Measurements from ENCODE around the gene DDI1.
"Not testable (repeated sequence)": the region's sequence is repeated elsewhere in the genome, so short reads cannot be mapped to it uniquely, and the experiment has no call there.

The DDI1 gene

GRCh38 chr11:104036995-104037394 is 555 bp downstream of the DDI1 start:
- DNase-seq, result no peak
- H3K27ac ChIP-seq (ENCODE audit: insufficient read depth, low read length, poor library complexity, severe bottlenecking), result no peak overlapping the region
- H3K36me3 ChIP-seq (ENCODE audit: control insufficient read depth, insufficient read depth, low read length), result no peaks in the 10 kb centered on the region
- H3K4me1 ChIP-seq (ENCODE audit: control insufficient read depth, insufficient read depth, low read length, poor library complexity, severe bottlenecking), result no peaks in the 10 kb centered on the region
- H3K4me3 ChIP-seq (ENCODE audit: insufficient read depth, low read depth, low read length, poor library complexity, severe bottlenecking), result no peak overlapping the region
- H3K9me3 ChIP-seq (ENCODE audit: control insufficient read depth, low read length), result no peaks in the 10 kb centered on the region
- no peaks in the 10 kb centered on the region for H3K27me3 ChIP-seq (replicated peaks; ENCODE audit: control insufficient read depth, insufficient read depth, low read length, poor library complexity, severe bottlenecking)

- Histone ChIP-seq H3K36me3 (ENCODE audit: control insufficient read depth, insufficient read depth, low read length) (no peaks in the 10 kb centered on the region), H3K27me3 (replicated peaks; ENCODE audit: control insufficient read depth, insufficient read depth, low read length, poor library complexity, severe bottlenecking) (no peaks in the 10 kb centered on the region), H3K4me3 (ENCODE audit: insufficient read depth, low read depth, low read length, poor library complexity, severe bottlenecking) (no peak overlapping the region), H3K4me1 (ENCODE audit: control insufficient read depth, insufficient read depth, low read length, poor library complexity, severe bottlenecking) (no peaks in the 10 kb centered on the region), H3K27ac (ENCODE audit: insufficient read depth, low read length, poor library complexity, severe bottlenecking) (no peak overlapping the region), H3K9me3 (ENCODE audit: control insufficient read depth, low read length) (no peaks in the 10 kb centered on the region)
- no peak for DNase-seq
Observed at GRCh38 chr11:104041792-104042191, 5.4 kb downstream of the DDI1 start.

GRCh38 chr11:104043142-104043541 is 6.7 kb downstream of the DDI1 start:
- no peak for DNase-seq
- Histone ChIP-seq H3K4me3 (ENCODE audit: insufficient read depth, low read depth, low read length, poor library complexity, severe bottlenecking) (no peak overlapping the region), H3K27me3 (replicated peaks; ENCODE audit: control insufficient read depth, insufficient read depth, low read length, poor library complexity, severe bottlenecking) (no peaks in the 10 kb centered on the region), H3K27ac (ENCODE audit: insufficient read depth, low read length, poor library complexity, severe bottlenecking) (no peak overlapping the region), H3K9me3 (ENCODE audit: control insufficient read depth, low read length) (no peaks in the 10 kb centered on the region), H3K4me1 (ENCODE audit: control insufficient read depth, insufficient read depth, low read length, poor library complexity, severe bottlenecking) (no peaks in the 10 kb centered on the region), H3K36me3 (ENCODE audit: control insufficient read depth, insufficient read depth, low read length) (no peaks in the 10 kb centered on the region)

GRCh38 chr11:104043678-104044239 is 7.3 kb downstream of the DDI1 start:
- DNase-seq, result no peak
- H3K36me3 ChIP-seq (ENCODE audit: control insufficient read depth, insufficient read depth, low read length), result no peaks in the 10 kb centered on the region
- H3K27ac ChIP-seq (ENCODE audit: insufficient read depth, low read length, poor library complexity, severe bottlenecking), result no peak overlapping the region
- no peak overlapping the region for H3K4me3 ChIP-seq (ENCODE audit: insufficient read depth, low read depth, low read length, poor library complexity, severe bottlenecking)
- H3K9me3 ChIP-seq (ENCODE audit: control insufficient read depth, low read length), result no peaks in the 10 kb centered on the region
- no peaks in the 10 kb centered on the region for H3K27me3 ChIP-seq (replicated peaks; ENCODE audit: control insufficient read depth, insufficient read depth, low read length, poor library complexity, severe bottlenecking)
- no peaks in the 10 kb centered on the region for H3K4me1 ChIP-seq (ENCODE audit: control insufficient read depth, insufficient read depth, low read length, poor library complexity, severe bottlenecking)

- Histone ChIP-seq H3K36me3 (ENCODE audit: control insufficient read depth, insufficient read depth, low read length) (no peaks in the 10 kb centered on the region), H3K4me1 (ENCODE audit: control insufficient read depth, insufficient read depth, low read length, poor library complexity, severe bottlenecking) (no peaks in the 10 kb centered on the region), H3K27ac (ENCODE audit: insufficient read depth, low read length, poor library complexity, severe bottlenecking) (no peak overlapping the region), H3K4me3 (ENCODE audit: insufficient read depth, low read depth, low read length, poor library complexity, severe bottlenecking) (no peak overlapping the region), H3K9me3 (ENCODE audit: control insufficient read depth, low read length) (no peaks in the 10 kb centered on the region), H3K27me3 (replicated peaks; ENCODE audit: control insufficient read depth, insufficient read depth, low read length, poor library complexity, severe bottlenecking) (no peaks in the 10 kb centered on the region)
- DNase-seq, result no peak
Observed at GRCh38 chr11:104046331-104046730, 9.9 kb downstream of the DDI1 start.

- not testable (repeated sequence) for H3K9me3 ChIP-seq (ENCODE audit: control insufficient read depth, low read length); DNase-seq; H3K27me3 ChIP-seq (replicated peaks; ENCODE audit: control insufficient read depth, insufficient read depth, low read length, poor library complexity, severe bottlenecking); H3K4me3 ChIP-seq (ENCODE audit: insufficient read depth, low read depth, low read length, poor library complexity, severe bottlenecking); H3K4me1 ChIP-seq (ENCODE audit: control insufficient read depth, insufficient read depth, low read length, poor library complexity, severe bottlenecking); H3K36me3 ChIP-seq (ENCODE audit: control insufficient read depth, insufficient read depth, low read length); H3K27ac ChIP-seq (ENCODE audit: insufficient read depth, low read length, poor library complexity, severe bottlenecking)
Observed at GRCh38 chr11:104046858-104047257, 10.4 kb downstream of the DDI1 start.

GRCh38 chr11:104049116-104049515 is 12.7 kb downstream of the DDI1 start:
- H3K4me3 ChIP-seq (ENCODE audit: insufficient read depth, low read depth, low read length, poor library complexity, severe bottlenecking), result no peak overlapping the region
- H3K27ac ChIP-seq (ENCODE audit: insufficient read depth, low read length, poor library complexity, severe bottlenecking), result no peak overlapping the region
- no peaks in the 10 kb centered on the region for H3K9me3 ChIP-seq (ENCODE audit: control insufficient read depth, low read length)
- no peak for DNase-seq
- no peaks in the 10 kb centered on the region for H3K27me3 ChIP-seq (replicated peaks; ENCODE audit: control insufficient read depth, insufficient read depth, low read length, poor library complexity, severe bottlenecking)
- H3K36me3 ChIP-seq (ENCODE audit: control insufficient read depth, insufficient read depth, low read length), result no peaks in the 10 kb centered on the region
- H3K4me1 ChIP-seq (ENCODE audit: control insufficient read depth, insufficient read depth, low read length, poor library complexity, severe bottlenecking), result no peaks in the 10 kb centered on the region

GRCh38 chr11:104051778-104052177 is 15.3 kb downstream of the DDI1 start:
- no peak overlapping the region for H3K27ac ChIP-seq (ENCODE audit: insufficient read depth, low read length, poor library complexity, severe bottlenecking)
- no peaks in the 10 kb centered on the region for H3K4me1 ChIP-seq (ENCODE audit: control insufficient read depth, insufficient read depth, low read length, poor library complexity, severe bottlenecking)
- no peak overlapping the region for H3K4me3 ChIP-seq (ENCODE audit: insufficient read depth, low read depth, low read length, poor library complexity, severe bottlenecking)
- no peak for DNase-seq
- H3K9me3 ChIP-seq (ENCODE audit: control insufficient read depth, low read length), result no peaks in the 10 kb centered on the region
- no peaks in the 10 kb centered on the region for H3K27me3 ChIP-seq (replicated peaks; ENCODE audit: control insufficient read depth, insufficient read depth, low read length, poor library complexity, severe bottlenecking)
- H3K36me3 ChIP-seq (ENCODE audit: control insufficient read depth, insufficient read depth, low read length), result no peaks in the 10 kb centered on the region

- Histone ChIP-seq H3K27me3 (replicated peaks; ENCODE audit: control insufficient read depth, insufficient read depth, low read length, poor library complexity, severe bottlenecking) (no peaks in the 10 kb centered on the region), H3K4me3 (ENCODE audit: insufficient read depth, low read depth, low read length, poor library complexity, severe bottlenecking) (no peak overlapping the region), H3K9me3 (ENCODE audit: control insufficient read depth, low read length) (no peaks in the 10 kb centered on the region), H3K27ac (ENCODE audit: insufficient read depth, low read length, poor library complexity, severe bottlenecking) (no peak overlapping the region), H3K36me3 (ENCODE audit: control insufficient read depth, insufficient read depth, low read length) (no peaks in the 10 kb centered on the region), H3K4me1 (ENCODE audit: control insufficient read depth, insufficient read depth, low read length, poor library complexity, severe bottlenecking) (no peaks in the 10 kb centered on the region)
- no peak for DNase-seq
Observed at GRCh38 chr11:104053743-104054478, 17.5 kb downstream of the DDI1 start.

- Histone ChIP-seq H3K4me3 (ENCODE audit: insufficient read depth, low read depth, low read length, poor library complexity, severe bottlenecking) (no peak overlapping the region), H3K27ac (ENCODE audit: insufficient read depth, low read length, poor library complexity, severe bottlenecking) (no peak overlapping the region), H3K27me3 (replicated peaks; ENCODE audit: control insufficient read depth, insufficient read depth, low read length, poor library complexity, severe bottlenecking) (no peaks in the 10 kb centered on the region), H3K36me3 (ENCODE audit: control insufficient read depth, insufficient read depth, low read length) (no peaks in the 10 kb centered on the region), H3K4me1 (ENCODE audit: control insufficient read depth, insufficient read depth, low read length, poor library complexity, severe bottlenecking) (no peaks in the 10 kb centered on the region), H3K9me3 (ENCODE audit: control insufficient read depth, low read length) (no peaks in the 10 kb centered on the region)
- no peak for DNase-seq
Observed at GRCh38 chr11:104054911-104055529, 18.6 kb downstream of the DDI1 start.
